ENCODE data around the gene RAB4A. TPM values are rescaled to one million over a fixed set of nuclear protein-coding genes. Genes with fewer than 3 reads are reported as not detected.

The RAB4A gene
- polyA plus RNA-seq, 3 donors, result 53.5 to 60.3 (median 54.4) TPM

DNA sequence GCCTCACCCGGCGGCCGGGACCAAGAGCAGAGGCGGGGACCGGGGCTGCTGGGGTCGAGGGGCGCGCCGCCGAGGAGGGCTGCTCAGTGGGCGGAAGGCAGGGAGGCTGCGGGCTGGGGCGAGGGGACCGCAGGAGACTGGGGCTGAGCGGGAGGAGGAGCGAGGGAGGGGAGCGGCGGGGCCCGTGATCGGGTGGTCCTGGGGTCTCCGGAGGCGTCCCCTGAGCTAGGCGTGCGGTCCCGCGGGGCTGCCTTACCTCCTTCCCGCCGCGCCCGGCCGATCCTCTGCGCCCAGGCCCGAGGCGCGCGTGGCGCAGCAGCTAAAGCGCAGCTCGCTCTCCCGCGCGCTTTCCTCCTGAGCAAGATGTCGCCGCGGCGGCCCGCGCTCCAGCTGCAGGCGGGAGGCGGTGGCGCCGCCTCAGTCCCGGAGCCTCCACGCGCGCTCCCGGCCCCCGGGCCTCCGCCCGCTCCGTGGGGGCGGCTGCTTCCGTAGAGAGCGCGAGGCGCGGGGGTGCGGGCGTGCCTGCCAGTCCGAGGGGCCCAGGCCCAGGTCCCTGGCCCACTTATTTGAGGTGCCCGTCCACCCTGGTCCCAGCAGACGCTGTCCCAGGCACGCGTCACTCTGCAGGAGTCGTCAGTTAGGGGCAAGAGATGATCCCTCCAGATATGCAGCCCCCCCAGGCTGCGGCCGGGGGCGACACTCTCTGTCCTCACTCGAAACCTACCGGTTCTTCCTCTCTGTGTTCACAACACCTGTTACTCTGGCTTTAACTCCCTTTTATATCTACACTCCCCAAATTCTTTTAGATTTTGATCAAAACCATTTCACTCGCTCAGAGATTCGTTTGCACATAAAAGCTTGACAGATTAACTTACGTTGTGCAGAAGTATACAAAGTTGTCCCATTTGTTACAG, 72.0 kb downstream of the RAB4A start, which contains the start of gene CCSAP:
Gene CCSAP (minus strand): TSS at position 392 of the 914 bp plus-strand sequence. CDS start 582 bp downstream, outside the sequence.
- DNase-seq (ENCODE audit: extremely low read depth in 1 of 11, low read depth in 9 of 11, low spot score in 4 of 11), result peak in 6 of 11 donors; percentile 19 to 76 (median 47)

DNA sequence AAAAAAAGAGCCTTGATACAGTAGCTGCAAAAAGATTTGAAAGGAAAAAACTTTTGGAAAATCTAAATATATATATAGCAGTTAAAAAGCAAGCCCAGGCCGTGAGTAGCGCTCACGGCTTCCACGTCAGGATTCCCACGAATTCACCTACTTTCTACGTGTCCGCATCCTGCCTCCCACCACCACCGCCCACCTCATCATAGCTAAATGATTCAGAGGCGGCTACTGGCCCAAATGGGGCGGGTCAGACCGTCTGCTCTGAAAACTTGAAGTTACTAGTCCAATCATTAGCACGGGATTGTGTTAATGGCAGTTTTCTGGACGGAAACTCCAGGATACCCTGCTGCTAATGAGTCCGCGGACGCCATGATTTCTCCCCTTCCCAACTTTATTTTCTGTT, 73.2 kb downstream of the RAB4A start:
- no peak for DNase-seq (ENCODE audit: extremely low read depth in 1 of 11, low read depth in 9 of 11, low spot score in 4 of 11)

DNA sequence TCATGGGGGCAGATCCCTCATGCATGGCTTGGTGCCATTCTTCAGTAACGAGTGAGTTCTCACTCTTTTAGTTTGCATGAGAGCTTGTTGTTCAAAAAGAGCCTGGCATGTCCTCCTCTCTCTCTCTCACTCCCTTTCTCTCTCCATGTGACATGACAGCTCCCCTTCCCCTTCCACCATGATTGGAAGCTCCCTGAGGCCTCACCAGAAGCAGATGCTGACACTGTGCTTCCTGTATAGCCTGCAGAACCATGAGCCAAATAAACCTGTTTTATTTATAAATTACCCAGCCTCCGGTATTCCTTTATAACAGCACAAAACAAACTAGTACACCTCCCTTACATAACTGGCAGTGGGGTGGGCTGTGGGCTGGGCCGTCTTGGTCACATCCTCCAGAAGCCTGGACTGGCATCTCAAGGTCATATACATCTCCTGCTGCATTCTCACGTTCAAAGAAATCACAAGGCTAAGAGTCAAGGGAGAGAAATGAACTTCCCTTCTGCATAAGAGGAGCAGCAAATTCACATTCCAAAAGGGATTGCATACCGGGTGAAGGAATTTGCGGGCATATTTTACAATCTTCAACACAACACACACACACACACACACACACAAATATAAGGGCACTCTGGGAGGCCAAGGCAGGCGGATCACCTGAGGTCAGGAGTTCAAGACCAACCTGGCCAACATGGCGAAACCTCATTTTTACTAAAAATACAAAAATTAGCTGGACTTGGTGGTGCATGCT, 74.2 kb downstream of the RAB4A start:
- DNase-seq (ENCODE audit: extremely low read depth in 1 of 11, low read depth in 9 of 11, low spot score in 4 of 11), result no peak

DNA sequence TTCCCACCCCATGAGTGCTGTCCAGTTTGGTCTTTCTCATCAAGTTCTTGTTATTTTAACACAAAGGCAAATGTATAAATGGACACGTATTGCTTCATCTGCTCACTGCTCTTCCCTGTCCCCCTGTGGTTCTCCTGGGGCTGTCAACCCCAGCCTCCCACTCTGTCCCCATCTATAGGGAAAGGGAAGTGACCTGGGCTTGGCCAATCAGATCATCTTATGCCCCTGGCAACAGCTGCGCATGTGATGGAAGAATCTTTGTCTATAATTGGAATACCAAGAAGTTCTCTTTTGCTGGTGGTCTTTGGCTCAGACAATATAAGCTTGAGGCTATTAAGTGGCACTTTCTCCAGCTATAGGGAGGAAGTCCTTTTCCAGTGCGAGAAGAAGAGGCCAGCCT, 76.6 kb downstream of the RAB4A start:
- DNase-seq (ENCODE audit: extremely low read depth in 1 of 11, low read depth in 9 of 11, low spot score in 4 of 11), result no peak

DNA sequence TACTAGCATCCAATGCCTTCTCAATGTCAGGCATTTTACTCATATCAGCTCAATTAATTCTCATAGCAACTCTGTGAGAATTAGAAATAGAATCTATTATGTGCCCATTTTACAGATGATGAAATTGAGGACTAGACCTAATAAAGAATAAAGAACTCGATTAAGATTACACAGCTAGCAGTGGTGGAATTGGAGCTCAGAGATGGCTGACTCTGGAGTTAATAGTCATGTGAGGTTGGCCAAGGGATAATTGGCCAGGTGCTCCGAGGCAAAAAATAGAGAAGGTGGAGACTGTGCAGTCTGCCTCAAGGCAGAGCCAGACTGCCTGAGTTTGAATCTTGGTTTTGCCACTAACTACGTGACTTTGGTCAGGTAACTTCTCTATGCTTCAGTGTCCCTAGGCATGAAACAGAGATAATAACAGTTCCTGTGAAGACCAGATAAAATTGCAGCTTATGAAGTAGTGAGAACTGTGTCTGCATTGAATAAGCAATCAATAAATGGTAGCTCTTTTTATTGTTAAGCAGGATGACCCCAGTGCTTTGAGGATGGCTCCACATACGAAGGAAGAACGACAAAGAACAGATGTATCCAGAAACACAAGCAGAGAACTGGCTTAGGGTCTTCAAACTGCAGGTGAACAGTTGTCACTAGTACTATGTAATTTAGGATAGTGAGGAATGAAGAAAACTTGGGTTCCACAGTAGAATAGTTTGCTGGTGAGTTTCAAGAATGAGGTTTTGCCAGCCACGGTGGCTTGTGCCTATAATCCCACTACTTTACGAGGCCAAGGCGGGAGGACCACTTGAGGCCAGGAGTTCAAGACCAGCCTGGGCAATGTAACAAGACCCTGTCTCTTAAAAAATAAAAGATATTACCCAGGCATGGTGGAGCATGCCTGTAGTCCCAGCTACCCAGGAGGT, 78.8 kb downstream of the RAB4A start:
- no peak for DNase-seq (ENCODE audit: extremely low read depth in 1 of 11, low read depth in 9 of 11, low spot score in 4 of 11)

DNA sequence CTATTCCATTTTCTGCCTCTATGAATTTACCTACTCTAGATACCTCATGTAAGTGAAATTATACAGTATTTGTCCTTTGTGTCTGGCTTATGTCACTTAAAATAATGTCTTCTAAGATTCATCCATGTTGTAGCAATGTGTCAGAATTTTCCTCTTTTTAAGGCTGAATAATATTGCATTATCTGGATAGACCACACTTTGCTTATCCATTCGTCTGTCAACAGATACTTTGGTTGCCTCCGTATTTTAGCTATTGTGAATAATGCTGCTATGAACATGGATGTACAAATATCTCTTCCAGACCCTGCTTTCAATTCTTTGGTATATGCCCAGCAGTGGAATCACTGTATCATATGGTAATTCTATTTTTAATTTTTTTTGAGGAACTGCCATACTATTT, 82.1 kb downstream of the RAB4A start:
- DNase-seq (ENCODE audit: extremely low read depth in 1 of 11, low read depth in 9 of 11, low spot score in 4 of 11), result no peak

DNA sequence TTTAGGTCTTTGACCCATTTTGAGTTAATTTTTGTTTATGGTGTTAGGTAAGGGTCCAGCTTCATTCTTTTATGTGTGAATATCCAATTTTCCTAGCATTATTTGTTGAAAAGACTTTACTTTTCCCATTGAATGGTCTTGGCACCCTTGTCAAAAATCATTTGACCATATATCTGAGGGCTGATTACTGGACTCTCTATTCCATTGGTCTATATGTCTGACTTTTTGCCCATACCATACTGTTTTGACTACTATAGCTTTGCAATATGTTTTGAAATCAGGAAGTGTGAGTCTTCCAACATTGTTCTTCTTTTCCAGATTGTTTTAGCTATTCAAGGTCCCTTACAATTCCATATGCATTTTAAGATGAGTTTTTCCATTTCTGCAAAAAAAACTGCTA, 83.3 kb downstream of the RAB4A start:
- no peak for DNase-seq (ENCODE audit: extremely low read depth in 1 of 11, low read depth in 9 of 11, low spot score in 4 of 11)

Other genes with a start within 250 kb of the RAB4A start
- 10 to 100 TPM in 1 of 3 donors, 1 to 10 TPM in 2; 8.9 to 10.2 (median 9.2) TPM for gene CCSAP, start 71.9 kb downstream of the RAB4A start, polyA plus RNA-seq (ENCODE audit: insufficient read length in 3 of 3)
- 1 to 10 TPM in 2 of 3 donors, under 1 TPM in 1; 0.89 to 7.0 (median 1.0) TPM for gene ACTA1, start 163.0 kb downstream of the RAB4A start, polyA plus RNA-seq (ENCODE audit: insufficient read length in 3 of 3)
- gene NUP133, start 237.2 kb downstream of the RAB4A start, polyA plus RNA-seq (ENCODE audit: insufficient read length in 3 of 3), result 10 to 100 TPM; 44.9 to 49.9 (median 49.6) TPM